Measurements from ENCODE around the gene NIPBL.
"Not testable (repeated sequence)": the region's sequence is repeated elsewhere in the genome, so short reads cannot be mapped to it uniquely, and the experiment has no call there.

The NIPBL gene

DNA sequence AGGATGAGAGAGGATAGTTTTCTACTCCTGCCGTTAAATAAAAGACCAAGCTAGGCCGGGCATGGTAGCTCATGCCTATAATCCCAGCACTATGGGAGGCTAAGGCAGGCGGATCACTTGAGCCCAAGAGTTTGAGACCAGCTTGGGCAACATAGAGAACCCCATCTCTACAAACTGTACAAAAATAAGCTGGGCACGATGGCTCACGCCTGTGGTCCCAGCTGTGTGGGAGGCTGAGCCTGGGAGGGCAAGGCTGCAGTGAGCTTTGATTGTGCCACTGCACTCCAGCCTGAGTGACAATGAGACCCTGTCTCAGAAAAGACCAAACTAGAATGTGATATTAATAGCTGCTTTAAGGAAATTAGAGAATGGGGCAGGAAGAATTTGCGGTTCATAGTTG lies 158.4 kb downstream of the NIPBL start:
- DNase-seq (ENCODE audit: low read depth, low spot score): no peak

GRCh38 chr5:37037840-37038239 lies 161.3 kb downstream of the NIPBL start:
- no peak for DNase-seq (ENCODE audit: low read depth, low spot score)

DNA sequence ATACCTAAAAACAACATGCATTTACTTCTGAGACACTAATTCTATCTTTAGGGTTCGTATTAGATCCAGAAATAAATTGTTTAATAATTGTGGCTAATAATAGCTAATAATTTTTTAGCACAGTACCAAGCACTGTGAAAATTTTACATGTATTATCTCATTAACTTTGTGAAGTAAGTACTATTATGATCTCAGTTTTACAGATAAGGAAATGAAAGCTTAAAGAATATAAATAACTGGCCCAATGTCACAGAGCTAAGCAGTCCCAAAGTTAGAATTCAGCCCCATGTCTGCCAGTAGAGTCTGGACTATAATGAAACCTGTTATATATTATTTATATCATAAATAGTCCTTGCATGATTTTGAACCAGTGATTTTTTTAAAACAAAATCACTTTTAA lies 163.3 kb downstream of the NIPBL start:
- no peak for DNase-seq (ENCODE audit: low read depth, low spot score)

- no peak for DNase-seq (ENCODE audit: low read depth, low spot score)
Observed at GRCh38 chr5:37043693-37044092, 167.1 kb downstream of the NIPBL start.

- DNase-seq (ENCODE audit: low read depth, low spot score): no peak
Observed at GRCh38 chr5:37044120-37044519, 167.6 kb downstream of the NIPBL start.

GRCh38 chr5:37045703-37046102 lies 169.1 kb downstream of the NIPBL start:
- DNase-seq (ENCODE audit: low read depth, low spot score): no peak

DNA sequence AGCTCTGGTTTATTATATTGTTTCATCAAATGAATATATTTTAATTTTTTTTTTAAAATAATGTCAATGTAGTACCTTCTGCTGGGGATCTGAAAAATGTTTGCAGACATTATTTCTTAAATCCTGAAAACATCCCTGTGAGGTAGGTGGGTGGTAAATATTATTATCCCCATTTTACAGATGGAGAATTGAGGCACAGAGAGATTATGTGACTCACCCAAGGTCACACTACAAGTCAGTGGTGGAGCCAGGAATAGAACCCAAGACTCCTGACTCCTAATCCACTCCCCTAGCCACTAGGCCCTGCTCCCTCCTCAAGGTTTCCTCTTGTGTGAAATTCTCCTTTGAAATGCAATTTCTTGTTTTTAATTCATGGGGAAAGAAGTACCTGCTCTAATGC lies 171.4 kb downstream of the NIPBL start:
- no peak for DNase-seq (ENCODE audit: low read depth, low spot score)

DNA sequence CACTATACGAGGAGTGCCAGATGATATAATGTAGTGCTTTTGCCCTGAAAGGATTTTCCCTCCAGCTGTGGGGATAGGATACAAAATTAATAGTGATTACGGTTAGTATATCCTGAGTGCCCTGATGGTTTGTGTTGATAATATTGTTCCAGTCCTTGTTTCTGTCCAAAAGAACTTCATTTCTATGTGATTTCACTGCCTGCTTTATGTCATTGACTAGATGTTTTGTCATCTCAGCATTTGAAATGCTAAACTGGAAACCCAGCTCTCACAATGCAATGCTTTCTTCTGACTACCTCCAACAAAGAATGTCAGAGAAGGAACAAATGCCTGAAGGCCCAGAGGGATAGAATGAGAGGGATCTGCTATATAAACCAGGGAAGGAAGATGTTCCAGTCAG lies 177.8 kb downstream of the NIPBL start:
- DNase-seq (ENCODE audit: low read depth, low spot score): no peak

DNA sequence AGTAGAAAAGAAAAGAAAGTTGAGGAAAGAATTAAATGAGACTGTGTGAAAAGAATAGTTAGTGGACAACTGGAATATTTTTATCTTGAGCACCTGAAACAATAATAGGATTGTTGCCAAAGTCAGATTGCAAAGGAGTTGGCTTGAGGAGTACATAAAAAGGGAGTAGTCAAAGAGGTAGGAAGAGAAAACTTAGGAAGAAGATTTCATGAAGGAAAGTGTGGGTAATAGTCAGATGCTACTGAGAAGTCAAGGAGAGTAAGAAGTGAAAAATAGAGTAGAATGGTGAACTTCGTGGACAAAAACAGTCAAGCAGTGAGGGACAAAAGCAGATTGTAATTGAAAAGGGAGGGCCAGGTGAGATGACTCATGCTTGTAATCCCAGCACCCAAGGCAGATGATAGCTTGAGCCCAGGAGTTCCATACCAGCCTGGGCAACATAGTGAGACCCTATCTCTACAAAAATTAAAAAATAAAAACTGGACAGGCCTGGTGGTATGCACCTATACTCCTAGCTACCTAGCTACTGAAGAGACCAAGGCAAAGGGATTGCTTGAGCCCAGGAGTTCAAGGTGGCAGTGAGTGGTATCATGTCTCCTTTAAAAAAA lies 178.9 kb downstream of the NIPBL start:
- no peak for DNase-seq (ENCODE audit: low read depth, low spot score)

DNA sequence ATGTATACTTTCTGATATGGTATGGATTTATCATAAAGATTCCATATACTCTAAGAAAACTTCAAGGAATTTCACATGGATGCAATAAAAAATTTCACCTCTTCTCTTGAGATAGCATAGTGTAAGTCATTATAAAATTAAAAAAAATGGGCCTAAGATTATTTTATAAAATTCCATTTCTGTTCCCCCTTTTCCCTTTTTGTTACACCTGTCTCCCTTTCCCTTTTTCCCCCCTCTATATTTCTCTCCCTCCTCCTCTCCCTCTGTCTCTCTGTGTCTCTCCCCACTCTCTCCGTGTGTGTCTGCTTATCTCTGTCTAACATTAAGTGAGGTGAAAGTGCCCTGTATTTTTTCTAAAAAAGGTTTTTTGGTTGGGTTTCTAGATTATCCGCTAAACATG lies 180.2 kb downstream of the NIPBL start:
- DNase-seq (ENCODE audit: low read depth, low spot score): no peak

DNA sequence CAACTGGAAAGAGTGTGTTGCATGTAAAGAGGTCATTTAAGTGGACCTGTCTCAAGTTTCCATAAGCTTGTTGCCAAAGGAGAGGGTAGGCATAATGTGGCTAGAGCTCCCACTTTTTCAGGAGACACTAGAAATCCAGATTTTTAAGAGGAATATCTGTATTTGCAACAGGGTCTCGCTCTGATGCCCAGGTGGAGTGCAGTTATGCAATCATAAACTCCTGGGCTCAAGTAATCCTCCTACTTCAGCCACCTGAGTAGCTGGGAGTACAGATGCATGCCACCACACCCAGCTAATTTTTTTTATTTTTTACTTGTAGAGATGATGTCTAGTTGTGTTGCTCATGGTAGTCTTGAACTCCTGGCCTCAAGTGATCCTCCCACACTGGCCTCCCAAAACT lies 183.5 kb downstream of the NIPBL start:
- DNase-seq (ENCODE audit: low read depth, low spot score): no peak

GRCh38 chr5:37063739-37064138 lies 187.2 kb downstream of the NIPBL start:
- DNase-seq (ENCODE audit: low read depth, low spot score): no peak

DNA sequence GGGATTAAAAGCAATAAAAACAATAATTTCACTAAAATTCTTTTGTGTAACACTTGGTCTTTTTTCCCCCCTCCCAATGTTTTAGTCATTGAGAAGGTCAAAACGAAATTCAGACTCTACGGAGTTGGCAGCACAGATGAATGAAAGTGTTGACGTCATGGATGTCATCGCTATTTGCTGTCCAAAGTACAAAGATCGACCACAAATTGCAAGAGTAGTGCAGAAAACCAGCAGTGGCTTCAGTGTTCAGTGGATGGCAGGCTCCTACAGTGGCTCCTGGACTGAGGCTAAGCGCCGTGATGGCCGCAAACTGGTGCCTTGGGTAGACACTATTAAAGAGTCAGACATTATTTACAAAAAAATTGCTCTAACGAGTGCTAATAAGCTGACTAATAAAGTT lies 187.9 kb downstream of the NIPBL start:
- DNase-seq (ENCODE audit: low read depth, low spot score): no peak

- DNase-seq (ENCODE audit: low read depth, low spot score): no peak
Observed at GRCh38 chr5:37071487-37071886, 194.9 kb downstream of the NIPBL start.

DNA sequence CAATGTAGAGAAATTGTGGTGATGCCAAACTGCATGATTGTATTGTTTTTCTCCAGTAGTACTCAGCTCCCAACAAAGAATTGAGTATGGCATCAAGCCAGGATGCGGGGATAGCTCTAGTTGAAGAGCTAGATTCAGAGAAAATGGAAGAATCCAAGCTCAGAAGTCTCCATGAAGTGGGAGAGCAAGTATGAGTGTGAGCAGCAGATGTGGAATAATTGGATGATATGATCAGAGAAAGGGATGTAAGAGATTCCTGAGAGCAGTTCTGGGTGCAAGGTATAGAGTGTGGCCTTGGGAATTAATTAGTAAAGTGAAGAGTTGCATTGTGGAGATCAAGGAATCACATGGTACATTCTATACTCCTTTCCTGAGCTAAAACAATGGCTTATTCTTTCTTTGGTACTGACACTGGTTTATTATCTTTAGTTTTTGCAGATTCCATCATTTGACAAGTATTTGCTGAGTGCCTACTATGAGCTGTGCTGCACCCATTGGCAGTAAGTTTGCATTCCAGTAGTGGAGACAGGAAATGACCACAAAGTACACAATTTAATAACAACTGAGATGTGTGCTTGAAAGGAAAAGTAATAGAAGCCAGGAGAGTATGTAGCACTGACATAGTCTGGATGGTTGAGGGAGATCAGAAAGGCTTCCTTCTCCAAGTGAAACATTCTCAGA lies 195.5 kb downstream of the NIPBL start:
- DNase-seq (ENCODE audit: low read depth, low spot score): no peak

GRCh38 chr5:37075399-37075950 lies 198.9 kb downstream of the NIPBL start:
- DNase-seq (ENCODE audit: low read depth, low spot score): no peak

- no peak for DNase-seq (ENCODE audit: low read depth, low spot score)
Observed at GRCh38 chr5:37077146-37077545, 200.6 kb downstream of the NIPBL start.

DNA sequence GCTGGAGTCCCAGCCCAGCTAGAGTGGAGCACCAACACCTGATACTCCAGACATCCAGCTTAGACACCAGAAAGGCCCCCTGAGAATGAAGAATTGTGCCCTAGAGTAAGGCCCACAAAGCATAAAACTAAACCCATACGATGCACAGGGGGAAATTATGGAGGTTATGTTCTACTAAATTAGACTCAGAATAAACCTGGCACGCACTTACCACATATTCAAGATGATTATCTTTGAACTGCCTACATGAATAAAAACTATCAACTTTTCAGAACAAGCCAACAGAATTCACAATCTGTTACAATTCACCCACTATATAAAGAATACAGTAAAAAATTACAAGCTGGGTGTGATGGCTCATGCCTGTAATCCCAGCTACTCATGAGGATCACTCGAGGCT lies 204.1 kb downstream of the NIPBL start:
- DNase-seq (ENCODE audit: low read depth, low spot score): no peak

- DNase-seq (ENCODE audit: low read depth, low spot score): not testable (repeated sequence)
Observed at GRCh38 chr5:37082977-37083376, 206.4 kb downstream of the NIPBL start.

- DNase-seq (ENCODE audit: low read depth, low spot score): not testable (repeated sequence)
Observed at GRCh38 chr5:37086026-37086425, 209.5 kb downstream of the NIPBL start.

GRCh38 chr5:37086466-37087173 lies 210.1 kb downstream of the NIPBL start:
- no peak for DNase-seq (ENCODE audit: low read depth, low spot score)

DNA sequence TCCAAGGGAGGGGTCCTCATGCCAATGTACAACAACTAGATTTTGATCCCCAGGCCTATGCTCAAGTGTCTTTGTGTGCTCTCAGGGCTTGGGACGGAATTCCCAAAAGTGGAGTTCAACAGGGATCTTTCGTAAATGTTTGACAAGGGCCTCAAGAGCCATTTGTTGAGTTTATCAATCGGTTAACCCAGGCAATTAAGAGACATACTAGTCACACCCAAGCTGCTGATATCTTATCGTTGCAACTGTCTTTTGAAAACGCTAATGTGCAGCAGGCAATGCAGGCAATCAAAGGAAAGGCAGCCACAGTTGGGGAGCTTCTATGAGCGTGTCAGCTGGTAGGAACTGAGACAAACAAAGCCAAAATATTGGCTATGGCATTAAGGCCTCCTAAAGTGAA lies 211.4 kb downstream of the NIPBL start:
- DNase-seq (ENCODE audit: low read depth, low spot score): no peak

Measured in brain pericyte (primary cell).